PC-9 (cell line): ENCODE measurements around the gene CLCA1.

Source experiments
- CTCF ChIP-seq: fragments of 200-600 bp; sonication (generic); conservative IDR thresholded peaks from 2 replicates; pipeline ENCODE4 v1.6.1; 2017; ENCODE audit warnings: mixed run types, antibody characterized with exemption, mild to moderate bottlenecking, moderate library complexity
- EZH2 ChIP-seq: fragments of 200-600 bp; sonication (generic); IDR thresholded peaks from 2 replicates; pipeline ENCODE4 v1.8.0; 2017; ENCODE audit warnings: antibody characterized with exemption, low read depth

- no peak for TF ChIP-seq CTCF
- TF ChIP-seq EZH2 = no peak
These were observed 20.6 kb downstream of the CLCA1 start for GRCh38 chr1:86489242-86489878.
